ENCODE data around the gene KIAA1328. TPM values are rescaled to one million over a fixed set of nuclear protein-coding genes. Genes with fewer than 3 reads are reported as not detected.
"Not testable (repeated sequence)": the region's sequence is repeated elsewhere in the genome, so short reads cannot be mapped to it uniquely, and the experiment has no call there.

Gene KIAA1328
- polyA plus RNA-seq, 10 donors: 4.1 to 8.5 (median 6.2) TPM

DNA sequence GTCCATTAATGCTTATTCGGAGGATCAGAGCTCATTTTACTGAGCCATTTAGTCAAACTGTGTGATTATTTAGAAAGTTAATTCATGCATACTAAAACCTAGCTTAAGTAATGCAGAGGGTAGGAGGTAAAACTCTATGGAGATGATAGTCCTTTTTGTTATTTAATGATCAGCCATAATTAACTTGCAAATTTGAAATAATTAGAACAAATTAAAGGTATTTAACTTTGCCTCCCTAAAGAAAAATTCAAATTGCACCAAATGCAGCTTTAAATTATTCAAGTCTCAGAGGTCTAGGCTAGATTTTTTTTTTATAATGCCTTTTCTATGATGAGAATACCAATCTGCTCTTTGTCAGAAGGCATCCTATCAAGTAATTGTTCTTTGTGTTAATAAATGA lies 310.9 kb downstream of the KIAA1328 start:
- DNase-seq: no peak

DNA sequence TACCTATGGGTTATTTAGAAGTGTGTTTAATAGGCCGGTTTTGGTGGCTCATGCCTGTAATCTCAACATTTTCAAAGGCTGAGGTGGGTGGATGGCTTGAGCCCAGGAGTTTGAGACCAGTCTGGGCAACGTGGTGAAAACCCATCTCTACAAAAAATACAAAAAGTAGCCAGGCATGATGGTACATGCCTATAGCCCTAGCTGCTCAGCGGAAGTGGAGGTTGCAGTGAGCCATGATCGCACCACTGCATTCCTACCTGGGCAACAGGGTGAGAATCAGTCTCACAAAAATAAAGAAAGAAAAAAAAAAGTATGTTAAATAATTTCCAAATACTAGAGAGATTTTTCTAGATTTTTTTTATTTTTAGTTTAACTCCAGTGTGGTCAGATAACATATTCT lies 316.0 kb downstream of the KIAA1328 start:
- no peak for DNase-seq

DNA sequence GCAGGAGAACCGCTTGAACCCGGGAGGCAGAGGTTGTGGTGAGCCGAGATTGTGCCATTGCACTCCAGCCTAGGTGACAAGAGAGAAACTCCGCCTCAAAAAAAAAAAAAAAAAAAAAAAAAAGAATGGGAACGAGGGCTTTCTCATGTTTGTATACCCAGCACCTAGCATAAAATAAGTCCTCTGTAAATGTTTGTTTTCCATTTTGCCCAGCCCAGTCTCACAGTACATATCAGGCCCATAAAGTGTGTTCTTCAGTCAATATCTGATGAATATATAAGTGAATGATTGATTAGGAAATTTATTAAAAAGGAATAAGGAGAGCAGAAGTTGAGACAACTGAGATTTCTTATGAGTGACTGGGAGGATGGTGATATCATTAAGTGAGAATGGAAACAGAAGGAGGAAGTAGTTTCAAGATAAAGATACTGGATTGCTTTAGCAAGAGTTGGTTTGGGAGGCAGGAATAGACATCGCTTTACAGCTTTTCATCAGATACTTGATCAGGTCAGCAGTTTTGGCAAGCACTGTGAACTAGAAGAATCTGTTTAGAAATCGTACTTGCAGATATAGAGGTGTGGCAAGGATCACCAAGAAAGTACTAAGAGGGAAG lies 327.5 kb downstream of the KIAA1328 start:
- no peak for DNase-seq

DNA sequence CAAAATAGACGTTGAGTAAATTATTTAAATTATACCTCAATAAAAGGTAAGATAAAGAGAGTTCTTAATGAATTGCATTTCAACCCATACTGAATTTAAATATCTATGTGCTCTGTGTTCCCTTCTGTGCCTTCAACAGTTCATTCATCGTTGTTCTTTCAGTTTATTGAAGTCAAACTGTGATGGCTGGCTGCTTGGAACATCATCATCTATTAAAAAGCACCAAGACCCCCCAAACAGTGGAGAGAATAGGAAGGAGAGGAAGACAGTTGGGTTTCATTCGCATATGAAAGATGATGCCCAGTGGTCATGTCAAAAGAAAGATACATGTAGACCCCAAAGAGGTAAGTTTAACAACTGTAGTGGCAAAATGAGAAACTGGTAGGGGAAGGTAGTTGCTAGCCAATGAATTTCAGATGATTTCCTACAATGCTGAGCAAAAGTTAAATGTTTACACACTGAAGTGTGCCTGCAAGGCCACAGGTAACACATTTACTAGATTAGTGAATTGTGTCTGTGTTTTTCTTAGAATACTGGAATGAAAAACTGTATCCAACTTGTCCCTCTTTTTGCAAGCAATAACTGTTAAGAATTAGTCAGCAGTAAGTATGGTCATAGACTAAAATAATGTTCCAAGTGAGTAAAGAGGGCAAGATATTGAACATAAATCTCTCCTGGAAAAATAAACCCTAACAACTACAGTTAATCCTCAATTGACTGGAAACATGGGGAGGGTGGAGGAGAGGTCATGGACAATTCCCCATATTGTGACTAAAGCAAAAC lies 331.3 kb downstream of the KIAA1328 start:
- DNase-seq: peak in 1 of 3 donors; percentile 7

DNA sequence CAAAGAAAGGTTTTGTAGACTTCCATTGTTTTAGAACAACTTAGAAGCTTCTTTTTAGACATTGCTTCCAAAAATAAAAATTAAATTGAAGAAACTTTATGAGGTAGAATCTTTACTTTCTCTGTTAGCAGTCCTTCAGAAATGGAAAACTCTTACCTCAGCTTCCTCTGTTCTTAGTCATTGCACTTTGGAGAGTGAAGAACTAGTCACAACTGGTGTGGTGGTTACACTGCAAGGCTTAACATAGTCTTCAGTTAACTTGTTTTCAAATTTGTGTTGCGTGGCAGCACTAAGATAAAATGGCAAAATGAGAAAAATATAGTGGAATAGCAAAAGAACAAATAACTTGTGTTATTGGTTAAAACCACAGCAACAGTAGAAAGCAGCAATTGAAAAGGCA lies 332.6 kb downstream of the KIAA1328 start:
- DNase-seq: no peak

DNA sequence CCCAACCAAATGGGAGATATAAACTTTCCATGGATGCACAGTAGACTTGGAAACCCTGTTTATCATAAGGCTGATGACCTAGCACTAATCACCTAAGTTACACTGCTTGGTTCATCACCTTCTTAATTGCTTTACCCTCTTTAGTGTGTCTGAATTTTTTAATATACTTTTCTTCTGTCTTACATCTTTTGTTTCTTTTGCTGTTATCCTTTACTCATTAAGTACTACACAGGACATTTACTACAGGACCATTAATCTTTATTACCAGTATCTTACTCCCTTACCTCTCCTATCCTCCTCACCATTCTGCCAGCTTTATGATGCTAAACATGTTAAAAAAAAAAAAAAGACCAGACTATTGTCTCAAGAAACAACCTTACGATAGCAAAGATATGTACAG lies 333.6 kb downstream of the KIAA1328 start:
- no peak for DNase-seq

DNA sequence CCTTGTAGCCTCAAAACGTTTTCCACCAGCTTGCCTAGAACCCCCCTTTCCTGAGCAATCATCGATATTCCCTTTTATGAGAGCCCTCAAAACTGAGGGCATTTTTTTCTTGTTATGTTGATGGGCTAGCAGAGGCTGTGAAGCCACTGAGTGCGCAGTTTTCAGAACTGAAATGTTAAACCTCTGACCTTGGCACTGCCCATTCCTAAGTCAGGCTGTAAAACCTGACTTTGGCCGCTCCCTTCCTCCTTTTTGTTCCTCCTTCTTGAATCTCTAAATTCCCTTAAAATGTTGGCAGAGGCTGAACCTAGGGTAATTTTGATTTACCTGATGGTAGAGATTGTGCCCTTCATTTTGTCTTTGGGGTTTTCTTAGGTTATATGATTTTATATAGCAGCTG lies 334.2 kb downstream of the KIAA1328 start:
- no peak for DNase-seq

DNA sequence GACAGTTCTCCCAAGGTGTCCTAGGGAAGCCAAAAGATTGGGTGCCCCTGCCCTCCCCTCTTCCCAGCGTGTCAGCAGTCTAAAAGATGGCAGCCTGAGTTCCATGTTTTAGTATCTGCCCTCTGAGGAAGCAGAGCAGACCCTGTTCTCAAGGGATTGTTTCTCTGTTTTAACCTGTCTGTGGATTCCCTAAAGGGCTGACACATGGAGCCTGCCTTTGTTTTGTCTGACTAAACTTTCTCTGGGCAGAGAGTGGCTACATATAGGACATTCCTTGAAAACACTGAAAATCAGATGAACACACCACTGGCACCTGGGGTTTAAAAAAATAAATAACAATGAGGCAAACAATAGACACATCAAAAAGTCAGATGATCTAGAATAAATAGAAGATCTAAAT lies 337.6 kb downstream of the KIAA1328 start:
- no peak for DNase-seq

DNA sequence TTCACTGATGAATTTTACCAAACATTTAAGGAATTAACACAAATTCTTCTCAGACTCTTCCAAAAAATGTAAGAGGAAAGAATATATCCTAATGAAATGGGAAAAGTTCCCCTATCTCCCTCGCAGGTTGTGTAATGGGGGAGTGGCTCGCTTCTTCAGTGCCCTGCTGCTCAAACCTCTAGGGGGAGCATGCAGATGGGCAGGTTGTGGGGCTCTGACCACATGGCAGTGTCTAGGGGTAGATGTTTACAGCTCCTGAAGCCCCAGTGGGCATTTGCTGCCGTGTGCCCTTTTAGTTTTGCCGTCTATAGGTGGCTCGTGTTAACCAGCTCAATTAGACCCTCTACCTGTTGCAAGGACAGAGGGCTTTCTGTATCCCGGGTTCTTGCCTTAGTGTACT lies 338.0 kb downstream of the KIAA1328 start:
- not testable (repeated sequence) for DNase-seq

DNA sequence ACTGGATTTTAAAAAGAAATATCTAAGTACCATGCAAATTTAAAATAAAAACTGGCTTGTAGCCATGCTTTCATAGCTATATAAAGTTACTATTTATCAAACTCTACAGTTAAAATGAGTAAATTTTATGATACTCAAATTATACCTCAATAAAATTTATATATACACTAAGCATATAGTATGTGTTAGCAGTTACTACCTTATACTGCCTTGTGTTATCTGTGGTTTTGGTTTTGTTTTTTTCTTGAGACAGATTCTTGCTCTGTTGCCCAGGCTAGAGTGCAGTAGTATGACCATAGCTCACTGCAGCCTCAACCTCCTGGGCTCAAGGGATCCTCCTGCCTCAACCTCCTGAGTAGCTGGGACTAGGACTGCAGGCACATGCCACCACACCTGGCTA lies 342.1 kb downstream of the KIAA1328 start:
- no peak for DNase-seq

DNA sequence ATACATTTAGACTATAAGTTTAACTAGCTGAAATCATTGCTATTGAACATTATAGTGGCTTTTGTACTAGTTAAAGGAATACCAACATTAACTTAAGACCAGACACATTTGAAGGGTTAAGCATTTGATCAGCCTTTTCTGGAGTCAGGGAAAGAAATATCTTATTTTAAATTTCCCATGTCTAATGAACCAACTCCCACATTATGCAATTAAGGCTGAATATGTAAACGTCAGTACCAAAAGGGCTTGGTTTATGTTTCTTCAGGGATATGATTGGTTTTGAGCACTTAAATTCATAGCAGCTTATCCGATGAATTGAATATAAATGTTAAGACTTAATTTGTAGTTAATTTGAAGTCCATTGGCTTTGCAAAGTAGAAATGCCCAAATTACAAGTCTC lies 344.5 kb downstream of the KIAA1328 start:
- no peak for DNase-seq

DNA sequence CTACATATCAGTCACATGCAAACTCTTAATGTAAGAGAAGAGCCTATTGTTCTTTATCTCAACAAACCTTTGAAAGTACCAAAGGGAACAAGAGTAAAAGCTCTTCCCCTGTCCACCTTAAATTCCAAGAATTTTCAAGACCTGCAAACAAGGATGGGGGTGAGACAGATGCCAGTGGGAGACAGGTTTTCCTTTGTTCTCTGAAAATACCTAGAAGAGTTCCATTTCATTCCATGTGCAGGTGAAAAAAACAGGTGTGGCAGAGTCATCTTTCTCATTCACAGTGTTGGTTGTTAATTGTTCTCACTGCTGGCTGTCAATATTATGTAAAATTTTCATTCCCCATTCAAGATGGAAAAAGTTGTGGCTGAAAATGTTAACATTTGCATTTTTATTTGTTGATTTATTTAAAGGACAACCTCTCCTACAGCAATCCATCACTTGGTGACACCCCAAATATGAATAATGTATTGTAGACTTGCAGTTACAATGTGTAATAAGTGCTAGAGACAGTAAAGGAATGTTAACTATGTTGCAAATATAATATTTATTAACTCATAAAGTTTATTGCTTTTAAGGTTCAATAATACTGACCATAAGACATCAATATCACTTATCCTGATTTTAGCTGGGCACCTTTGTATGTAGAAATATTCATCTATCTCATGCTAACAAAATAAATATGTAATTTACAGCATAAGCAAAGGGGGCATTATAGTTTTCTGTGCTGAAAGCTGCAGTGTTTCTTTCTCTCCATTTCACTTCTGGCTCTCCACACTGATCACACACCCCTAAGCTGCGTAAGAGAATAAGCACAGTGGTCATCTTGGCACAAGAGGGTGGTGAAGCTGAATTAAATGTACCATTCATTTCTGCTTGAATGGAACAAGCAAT lies 347.0 kb downstream of the KIAA1328 start:
- DNase-seq: no peak

DNA sequence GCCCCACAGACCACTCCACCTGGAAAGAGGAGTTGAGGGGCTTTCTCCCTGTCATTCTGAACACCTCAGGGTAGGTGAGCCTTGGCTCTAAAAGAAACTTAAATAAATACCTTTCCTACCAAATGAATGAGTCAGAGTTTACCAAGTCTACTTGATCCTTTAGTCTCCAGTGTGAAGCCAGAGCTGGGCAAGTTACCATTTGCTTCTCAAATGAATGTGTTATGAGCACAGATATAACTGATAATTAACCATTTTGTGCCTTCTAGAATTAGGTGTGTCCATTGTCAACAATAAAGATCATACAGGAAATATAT lies 347.7 kb downstream of the KIAA1328 start:
- no peak for DNase-seq

DNA sequence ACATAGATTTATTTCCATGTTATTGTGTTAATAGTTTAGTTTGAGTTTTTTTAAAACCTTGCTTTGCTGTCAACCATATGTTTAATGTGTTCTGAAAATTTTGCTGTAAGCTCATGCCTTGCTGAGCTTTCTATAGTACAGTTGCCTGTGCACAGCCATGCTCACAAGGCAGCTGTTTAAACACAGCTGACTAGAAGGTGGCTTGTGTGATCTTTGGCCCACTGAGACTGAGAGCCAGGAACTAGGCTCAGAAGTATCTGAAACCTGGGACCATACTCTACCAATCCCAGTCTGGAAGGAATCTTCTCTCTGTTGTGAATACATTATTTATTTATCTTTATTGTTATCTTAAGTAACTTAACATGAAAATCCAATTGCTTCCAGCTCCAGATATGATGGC lies 350.5 kb downstream of the KIAA1328 start:
- peak in 1 of 3 donors; percentile 2 for DNase-seq

DNA sequence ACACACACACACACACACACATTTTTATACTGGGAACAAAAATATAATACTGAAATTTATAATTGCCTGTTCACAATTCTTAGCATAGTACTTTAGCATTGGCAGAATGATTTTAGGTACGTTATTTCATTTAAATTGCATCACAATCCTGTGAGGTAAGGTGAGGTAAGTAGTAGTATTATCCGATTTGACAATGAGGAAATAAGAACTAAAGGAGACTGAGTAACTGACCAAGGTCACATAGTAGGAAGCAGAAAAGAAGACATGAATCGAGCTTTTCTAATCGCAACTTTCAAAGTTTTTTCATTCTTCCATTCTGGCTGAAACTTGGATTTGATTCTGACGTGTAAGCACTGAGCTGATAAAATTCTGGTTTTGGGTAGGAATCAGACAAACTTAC lies 351.2 kb downstream of the KIAA1328 start:
- no peak for DNase-seq

DNA sequence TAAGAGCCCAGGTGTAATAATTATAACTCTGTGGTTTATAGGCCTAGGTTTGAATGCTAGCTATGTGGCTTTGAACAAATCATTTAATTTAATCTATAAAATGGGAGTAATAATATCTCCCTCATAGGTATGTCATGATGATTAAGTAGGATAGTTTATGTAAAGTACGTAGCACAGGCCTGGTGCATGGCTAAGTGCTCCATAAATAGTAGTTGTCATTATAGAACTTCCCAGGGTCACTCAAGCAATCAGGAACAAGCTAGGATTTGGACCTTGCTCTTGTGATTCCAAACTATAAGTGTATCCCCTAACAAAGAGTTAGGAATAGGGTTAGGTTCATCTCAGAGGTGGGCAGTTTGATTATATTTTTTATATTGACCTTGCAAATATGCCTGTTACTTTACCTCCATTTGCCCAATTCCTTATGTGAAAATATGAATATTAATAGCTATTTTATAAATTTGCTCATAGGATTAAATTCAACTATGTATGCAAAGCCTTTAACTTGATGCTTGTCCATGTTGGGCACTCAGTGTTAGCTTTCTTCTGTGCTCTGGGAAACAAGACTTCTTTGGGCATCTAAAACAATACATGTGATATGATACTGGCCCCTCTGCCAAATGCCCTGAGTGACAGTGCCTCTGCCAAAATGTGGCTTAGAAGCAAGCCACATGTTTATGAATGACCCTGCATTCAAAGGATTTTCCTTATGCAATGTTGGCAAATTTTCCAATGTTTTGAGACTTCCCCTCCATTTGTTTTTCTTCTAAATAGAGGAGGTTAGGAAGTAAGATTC lies 353.6 kb downstream of the KIAA1328 start:
- no peak for DNase-seq

DNA sequence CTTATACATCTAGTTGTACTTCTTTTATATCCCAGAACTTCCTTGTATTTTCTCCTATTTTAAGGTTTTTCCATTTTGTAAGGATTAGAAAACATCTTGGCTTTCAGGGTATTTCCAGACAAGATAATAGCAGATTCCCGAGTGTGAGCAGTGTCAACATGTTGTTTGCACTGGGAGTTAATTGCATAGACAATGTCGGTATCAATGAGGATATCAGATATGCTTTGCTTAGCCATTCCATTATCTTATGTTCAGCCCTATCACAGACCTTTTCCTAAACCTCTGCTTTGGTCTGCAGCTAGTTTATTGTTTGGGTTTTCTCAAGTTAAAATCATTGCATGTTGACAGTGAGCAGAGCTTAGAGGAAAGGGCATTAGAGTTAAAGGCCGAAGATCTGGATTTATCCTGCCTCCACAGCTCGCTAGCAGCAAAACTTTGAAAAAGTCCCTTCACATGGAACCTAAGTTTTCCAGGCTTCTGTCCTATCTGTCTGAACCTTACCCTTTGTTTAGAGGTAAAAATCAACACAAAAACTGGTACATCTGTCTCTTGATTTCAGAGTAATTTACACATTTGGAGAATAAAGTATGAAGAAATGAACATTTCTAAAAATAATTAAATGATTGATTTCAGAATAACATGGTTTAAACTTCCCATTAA lies 355.4 kb downstream of the KIAA1328 start:
- DNase-seq: no peak

DNA sequence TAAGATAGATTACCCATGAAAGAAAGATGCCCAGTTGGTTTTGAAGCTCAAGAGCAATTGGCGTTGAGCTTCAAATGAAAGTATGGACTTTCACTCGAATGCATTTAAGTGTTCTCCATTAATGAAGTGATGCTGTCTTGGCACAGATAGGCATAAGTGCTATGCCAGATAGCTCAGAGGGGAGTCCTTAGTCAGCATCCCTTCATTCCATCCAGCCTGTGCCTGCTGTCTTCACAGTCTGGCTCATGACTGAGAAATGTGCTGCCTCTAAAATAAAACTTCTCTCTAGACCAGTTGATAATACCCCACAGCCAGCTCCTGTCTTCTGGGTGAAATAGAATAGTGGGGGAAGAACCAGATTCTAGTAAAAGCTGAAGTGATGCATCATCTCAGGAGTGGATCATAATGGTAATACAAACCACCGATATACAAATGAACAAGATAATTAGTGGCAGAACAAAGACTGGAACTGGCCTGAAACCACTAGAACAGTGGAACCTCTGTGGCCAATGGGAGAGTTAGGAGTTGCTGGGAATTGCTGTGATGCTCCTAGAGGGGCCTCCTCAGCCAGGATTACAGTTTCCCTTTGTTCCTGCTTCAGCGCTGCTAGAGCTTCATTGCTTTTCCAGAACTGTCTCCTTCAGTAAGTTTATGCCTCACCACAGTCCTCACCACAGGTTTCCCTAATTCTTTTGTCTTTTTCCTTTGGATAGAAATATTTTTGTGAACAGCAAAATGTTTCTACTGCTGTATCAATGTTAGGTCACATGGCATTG lies 359.3 kb downstream of the KIAA1328 start:
- DNase-seq: no peak

DNA sequence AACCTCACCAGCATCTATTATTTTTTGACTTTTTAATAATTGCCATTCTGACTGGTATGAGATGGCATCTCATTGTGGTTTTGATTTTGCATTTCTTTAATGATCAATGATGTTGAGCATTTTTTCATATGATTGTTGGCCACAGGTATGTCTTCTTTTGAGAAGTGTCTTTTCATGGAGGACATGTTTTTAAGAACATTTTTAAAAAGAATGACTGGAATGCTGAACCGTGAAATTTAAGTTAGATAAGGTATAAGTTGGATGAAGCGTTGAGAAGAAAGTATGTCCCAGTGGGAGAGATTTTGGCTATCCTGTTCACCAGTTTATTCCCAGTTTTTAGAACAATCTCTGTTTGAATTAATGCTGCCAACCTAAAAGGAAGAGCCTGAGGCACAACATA lies 370.8 kb downstream of the KIAA1328 start:
- no peak for DNase-seq

DNA sequence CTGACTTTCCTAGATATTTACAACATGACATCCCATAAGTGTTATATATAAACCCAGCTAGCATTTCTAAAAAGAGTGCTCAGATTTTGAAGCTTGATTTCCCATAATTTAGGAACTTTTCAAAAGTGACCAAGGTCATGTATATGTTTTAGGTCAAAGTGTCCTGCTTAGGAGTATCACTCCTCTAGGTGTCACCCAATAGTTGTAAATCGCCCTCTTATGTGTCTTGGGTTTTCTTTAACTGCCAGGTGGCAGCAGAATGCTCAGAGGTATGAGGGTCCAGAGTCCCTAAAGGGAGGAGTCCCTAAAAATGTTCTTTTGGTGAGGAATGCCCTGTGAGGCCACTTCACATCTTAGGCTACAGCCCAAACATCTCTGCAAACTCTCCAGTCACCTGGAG lies 378.4 kb downstream of the KIAA1328 start:
- no peak for DNase-seq

DNA sequence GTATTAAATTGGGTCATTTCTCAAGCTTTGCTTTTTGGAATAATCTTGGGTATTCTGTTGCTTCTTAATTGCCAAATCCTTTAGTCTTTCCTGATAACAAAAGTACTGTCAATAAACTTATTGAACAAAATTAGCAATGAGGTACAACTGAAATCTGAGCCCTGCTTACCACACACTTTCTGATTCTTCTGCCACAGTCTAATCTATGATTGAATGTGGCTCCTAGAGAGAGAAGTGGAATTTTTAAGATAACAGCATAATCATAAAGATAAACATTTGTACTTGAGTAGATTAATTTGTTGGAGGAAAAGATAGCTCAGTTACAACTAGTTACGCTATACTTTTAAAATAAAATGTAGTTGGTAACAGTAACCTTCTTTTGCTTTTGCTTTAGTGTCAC lies 381.9 kb downstream of the KIAA1328 start:
- no peak for DNase-seq

Measured in muscle of back (tissue), 11 donors.